Liver (tissue), 9 donors: Measurements from ENCODE around the gene RGL1. TPM values are rescaled to one million over a fixed set of nuclear protein-coding genes. Genes with fewer than 3 reads are reported as not detected.
A peak's percentile ranks its signal among the peaks of the same experiment; 100 is the strongest.

Experiments used
- DNase-seq: peaks from one replicate; pipeline ENCODE4 v3.0.0-alpha.2; 2017; ENCODE audit warnings: low spot score
- H3K27ac ChIP-seq, 2 donors: one replicate each; pipeline ENCODE4 v1.7.0; 2013; ENCODE audit warnings: inconsistent platforms in 2 of 2, low read length in 2 of 2, control low read depth in 1 of 2, low read depth in 1 of 2, mild to moderate bottlenecking in 1 of 2
- H3K27me3 ChIP-seq, 4 donors: one replicate each; pipeline versions ENCODE4 v1.6.1 to v1.7.0; 2013; ENCODE audit warnings: low read length in 3 of 4, inconsistent platforms in 1 of 4, mild to moderate bottlenecking in 1 of 4, moderate library complexity in 1 of 4; ENCODE audit not compliant: control insufficient read depth in 4 of 4, insufficient read depth in 4 of 4
- H3K36me3 ChIP-seq, 4 donors: one replicate each; pipeline versions ENCODE4 v1.6.1 to v1.7.0; 2013; ENCODE audit warnings: low read length in 3 of 4, mild to moderate bottlenecking in 3 of 4, low read depth in 1 of 4, moderate library complexity in 1 of 4; ENCODE audit not compliant: control insufficient read depth in 4 of 4, insufficient read depth in 3 of 4
- H3K4me1 ChIP-seq, 4 donors: one replicate each; pipeline versions ENCODE4 v1.6.1 to v1.7.0; 2013; ENCODE audit warnings: low read length in 3 of 4, mild to moderate bottlenecking in 3 of 4, moderate library complexity in 1 of 4; ENCODE audit not compliant: control insufficient read depth in 4 of 4, insufficient read depth in 4 of 4
- H3K4me3 ChIP-seq, 3 donors: one replicate each; pipeline versions ENCODE4 v1.6.1 to v1.7.0; 2013; ENCODE audit warnings: low read length in 3 of 3, control low read depth in 1 of 3, low read depth in 1 of 3, mild to moderate bottlenecking in 1 of 3
- H3K9ac ChIP-seq, 2 donors: one replicate each; pipeline ENCODE4 v1.7.0; 2013; ENCODE audit warnings: low read length in 2 of 2, mild to moderate bottlenecking in 2 of 2, moderate library complexity in 2 of 2, control low read depth in 1 of 2, low read depth in 1 of 2
- H3K9me3 ChIP-seq, 4 donors: one replicate each; pipeline versions ENCODE4 v1.6.1 to v1.7.0; 2013; ENCODE audit warnings: low read length in 3 of 4; ENCODE audit not compliant: control insufficient read depth in 4 of 4
- ATF3 ChIP-seq: IDR thresholded peaks from 2 replicates; pipeline ENCODE4 v1.6.1; 2016; ENCODE audit warnings: antibody characterized with exemption
- EGR1 ChIP-seq, 2 donors: IDR thresholded peaks; 2 replicates each; pipeline ENCODE4 v1.6.1; 2016 to 2018; ENCODE audit warnings: antibody characterized with exemption in 2 of 2, low read depth in 2 of 2
- FOXA1 ChIP-seq: IDR thresholded peaks from 2 replicates; pipeline ENCODE4 v1.6.1; 2016; ENCODE audit warnings: antibody characterized with exemption
- FOXA2 ChIP-seq: IDR thresholded peaks from 2 replicates; pipeline ENCODE4 v1.6.1; 2016; ENCODE audit warnings: antibody characterized with exemption
- GABPA ChIP-seq, 2 donors: IDR thresholded peaks in 1 of 2; conservative IDR thresholded peaks in 1 of 2; 2 replicates each; pipeline ENCODE4 v1.6.1; 2016; ENCODE audit warnings: antibody characterized with exemption in 2 of 2, mild to moderate bottlenecking in 1 of 2, moderate library complexity in 1 of 2
- HNF4A ChIP-seq, 2 donors: conservative IDR thresholded peaks; 2 replicates each; pipeline ENCODE4 v1.6.1; 2016; ENCODE audit warnings: antibody characterized with exemption in 2 of 2, mild to moderate bottlenecking in 2 of 2
- HNF4G ChIP-seq: IDR thresholded peaks from 2 replicates; pipeline ENCODE4 v1.6.1; 2016; ENCODE audit warnings: antibody characterized with exemption
- JUND ChIP-seq, 2 donors: IDR thresholded peaks; 2 replicates each; pipeline ENCODE4 v1.6.1; 2016; ENCODE audit warnings: antibody characterized with exemption in 2 of 2
- MAX ChIP-seq: IDR thresholded peaks from 2 replicates; pipeline ENCODE4 v1.6.1; 2016; ENCODE audit warnings: antibody characterized with exemption
- NR2F2 ChIP-seq: IDR thresholded peaks from 2 replicates; pipeline ENCODE4 v1.6.1; 2016; ENCODE audit warnings: antibody characterized with exemption
- RAD21 ChIP-seq, 2 donors: IDR thresholded peaks; 2 replicates each; pipeline ENCODE4 v1.6.1; 2016; ENCODE audit warnings: antibody characterized with exemption in 2 of 2, mild to moderate bottlenecking in 2 of 2
- REST ChIP-seq: IDR thresholded peaks from 2 replicates; pipeline ENCODE4 v1.6.1; 2016; ENCODE audit warnings: antibody characterized with exemption, mild to moderate bottlenecking
- RXRA ChIP-seq, 2 donors: IDR thresholded peaks; 2 replicates each; pipeline ENCODE4 v1.6.1; 2017 to 2018; ENCODE audit warnings: antibody characterized with exemption in 2 of 2, mild to moderate bottlenecking in 1 of 2
- TAF1 ChIP-seq: conservative IDR thresholded peaks from 2 replicates; pipeline ENCODE4 v1.6.1; 2016; ENCODE audit warnings: antibody characterized with exemption, mild to moderate bottlenecking
- YY1 ChIP-seq: IDR thresholded peaks from 2 replicates; pipeline ENCODE4 v1.6.1; 2016; ENCODE audit warnings: antibody characterized with exemption, mild to moderate bottlenecking
- ZBTB33 ChIP-seq: IDR thresholded peaks from 2 replicates; pipeline ENCODE4 v1.6.1; 2016; ENCODE audit warnings: antibody characterized with exemption
- WGBS: extraction: QIAGEN DNeasy Blood & Tissue Kit; methylation state at CpG from one replicate; pipeline ENCODE4 v1.1.7; 2013; 5-methylcytosine and 5-hydroxymethylcytosine counted together
- polyA plus RNA-seq, 2 donors: library from polyadenylated mRNA; stranded (reverse) in 1 of 2; unstranded in 1 of 2; fragments of 200-250 nt in 1 of 2; fragments of >200 nt in 1 of 2; fragmentation: Nextera tagmentation in 1 of 2; extraction: Ambion mirVana in 1 of 2; gene quantifications; one replicate each; pipeline versions ENCODE4 v1.2.1 to v1.2.3, GENCODE V29; 2013 to 2015
- total RNA-seq, 2 donors: library from RNA; depleted of rRNA; stranded (reverse); fragments of >200 nt; gene quantifications; one replicate each; pipeline ENCODE4 v1.2.3, GENCODE V29; 2014
- donor health status: healthy.
- donor health status: healthy.
- donor health status: healthy.
- donor health status: healthy.
- donor health status: healthy.

The RGL1 gene
- total and polyA plus RNA-seq, 4 donors: 3.9 to 15.3 (median 8.9) TPM

GRCh38 chr1:183794088-183794487, 10.8 kb upstream of the RGL1 start:
- Histone ChIP-seq H3K9ac (no peak overlapping the region), H3K27ac (no peak overlapping the region), H3K9me3 (no peaks in the 10 kb centered on the region), H3K4me3 (no peak overlapping the region), H3K27me3 (no peaks in the 10 kb centered on the region), H3K4me1 (no peaks in the 10 kb centered on the region), H3K36me3 (no peaks in the 10 kb centered on the region)
- no peak for DNase-seq
- TF ChIP-seq TAF1 (no peak), HNF4A (conservative IDR thresholded peaks at IDR 0.05) (peak; percentile 42 to 46)
- 67% methylated on average over 1 of the region's 1 CpG for WGBS

- peaks cover 2 to 11% (median 5%) of the 10 kb centered on the region in 4 donors for H3K4me1 ChIP-seq
- TF ChIP-seq HNF4G (no peak), JUND (IDR thresholded peaks at IDR 0.05) (no peak), ZBTB33 (no peak), NR2F2 (no peak), REST (no peak), EGR1 (IDR thresholded peaks at IDR 0.05; ENCODE audit: low read depth in 2 of 2) (no peak), ATF3 (no peak), RXRA (IDR thresholded peaks at IDR 0.05) (no peak), FOXA1 (no peak), FOXA2 (no peak), GABPA (IDR thresholded peaks at IDR 0.05 in 1 of 2, conservative IDR thresholded peaks at IDR 0.05 in 1 of 2) (no peak), YY1 (no peak), RAD21 (IDR thresholded peaks at IDR 0.05) (no peak), MAX (no peak), HNF4A (conservative IDR thresholded peaks at IDR 0.05) (no peak)
- H3K9ac ChIP-seq: no peak overlapping the region
- no peaks in the 10 kb centered on the region for H3K36me3 ChIP-seq
- peaks cover 0 to 10% (median under 1%) of the 10 kb centered on the region in 4 donors for H3K9me3 ChIP-seq
- no peak for DNase-seq
- H3K27ac ChIP-seq: no peak overlapping the region
- no peak overlapping the region for H3K4me3 ChIP-seq
- 82% methylated on average over 1 of the region's 1 CpG for WGBS
- no peaks in the 10 kb centered on the region for H3K27me3 ChIP-seq
These were observed 4.5 kb upstream of the RGL1 start for GRCh38 chr1:183800449-183800848.
